ENCODE measurements around the gene TNFSF8. TPM values are rescaled to one million over a fixed set of nuclear protein-coding genes. Genes with fewer than 3 reads are reported as not detected.

Gene TNFSF8
- total and polyA plus RNA-seq, 12 donors, result 0.11 to 2.3 (median 0.65) TPM

DNA sequence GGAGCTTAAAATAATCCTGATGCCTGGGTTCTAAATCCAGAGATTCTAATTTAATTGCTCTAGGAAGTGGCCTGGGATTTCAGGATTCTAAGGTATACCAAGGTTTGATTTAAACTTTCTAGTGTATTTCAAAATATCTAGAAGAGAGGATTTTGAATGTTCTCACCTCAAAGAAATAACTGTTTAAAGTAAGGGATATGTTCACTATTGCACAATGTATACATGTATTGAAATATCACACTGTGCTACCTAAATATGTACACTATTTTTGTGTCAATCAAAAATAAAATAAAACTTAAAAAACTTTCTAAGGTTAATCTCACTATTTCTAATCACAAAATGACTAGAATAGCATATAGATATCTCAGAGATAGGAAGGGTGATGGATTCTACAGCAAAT, 34.0 kb downstream of the TNFSF8 start:
- no peak for DNase-seq
- H3K27ac ChIP-seq, result peak overlapping the region in 1 of 10 donors; percentile 74

DNA sequence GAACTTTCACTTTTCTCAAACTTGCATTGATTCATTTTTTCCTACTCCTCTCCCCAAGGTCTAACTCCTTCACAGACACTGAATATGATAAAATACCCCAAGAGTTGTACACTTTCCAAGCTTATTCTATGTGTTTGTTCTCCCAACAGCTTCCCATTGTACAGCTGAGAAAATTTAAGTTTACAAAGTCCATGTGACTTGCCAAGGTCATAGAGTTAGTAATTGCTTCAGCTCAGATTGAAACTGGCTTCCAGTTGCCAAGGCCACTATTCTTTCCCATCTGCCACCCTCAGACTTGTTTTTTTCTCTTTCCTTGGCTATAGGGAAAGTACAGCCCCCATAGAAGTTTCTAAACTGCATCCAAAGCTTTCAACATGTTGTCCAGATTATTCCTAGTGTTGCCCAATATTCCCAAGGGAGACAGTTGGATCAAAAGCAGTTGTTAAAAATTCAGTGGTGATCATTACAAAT, 34.8 kb downstream of the TNFSF8 start:
- no peak overlapping the region for H3K4me3 ChIP-seq
- DNase-seq (no peak), ATAC-seq (no peak)
- H3K27ac ChIP-seq, result peak overlapping the region in 5 of 10 donors; percentile 22 to 74 (median 50)
- intact Hi-C loops (cut with DNase I), result loop anchor here in 1 of 10 donors (10.0 kb wide), 1 partner anchor 111 kb away; no protein-coding TSS in a partner anchor
- peaks cover 0 to 68% (median 15%) of the 10 kb centered on the region in 9 donors for H3K4me1 ChIP-seq
- H3K36me3 ChIP-seq, result no peaks in the 10 kb centered on the region
- H3K9me3 ChIP-seq, result peaks cover 0 to 6% (median 0%) of the 10 kb centered on the region in 11 donors
- TF ChIP-seq, protein P1, sequence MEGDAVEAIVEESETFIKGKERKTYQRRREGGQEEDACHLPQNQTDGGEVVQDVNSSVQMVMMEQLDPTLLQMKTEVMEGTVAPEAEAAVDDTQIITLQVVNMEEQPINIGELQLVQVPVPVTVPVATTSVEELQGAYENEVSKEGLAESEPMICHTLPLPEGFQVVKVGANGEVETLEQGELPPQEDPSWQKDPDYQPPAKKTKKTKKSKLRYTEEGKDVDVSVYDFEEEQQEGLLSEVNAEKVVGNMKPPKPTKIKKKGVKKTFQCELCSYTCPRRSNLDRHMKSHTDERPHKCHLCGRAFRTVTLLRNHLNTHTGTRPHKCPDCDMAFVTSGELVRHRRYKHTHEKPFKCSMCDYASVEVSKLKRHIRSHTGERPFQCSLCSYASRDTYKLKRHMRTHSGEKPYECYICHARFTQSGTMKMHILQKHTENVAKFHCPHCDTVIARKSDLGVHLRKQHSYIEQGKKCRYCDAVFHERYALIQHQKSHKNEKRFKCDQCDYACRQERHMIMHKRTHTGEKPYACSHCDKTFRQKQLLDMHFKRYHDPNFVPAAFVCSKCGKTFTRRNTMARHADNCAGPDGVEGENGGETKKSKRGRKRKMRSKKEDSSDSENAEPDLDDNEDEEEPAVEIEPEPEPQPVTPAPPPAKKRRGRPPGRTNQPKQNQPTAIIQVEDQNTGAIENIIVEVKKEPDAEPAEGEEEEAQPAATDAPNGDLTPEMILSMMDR (IDR thresholded peaks at IDR 0.05), result no peak
- H3K27me3 ChIP-seq, result peaks cover 0 to 9% (median 0%) of the 10 kb centered on the region in 7 donors

More for the DNA sequence above, 34.0 kb downstream of the TNFSF8 start:
- peaks cover 0 to 9% (median 0%) of the 10 kb centered on the region in 7 donors for H3K27me3 ChIP-seq
- no peak for ATAC-seq
- peaks cover 0 to 73% (median 15%) of the 10 kb centered on the region in 9 donors for H3K4me1 ChIP-seq
- TF ChIP-seq, protein P1 (IDR thresholded peaks at IDR 0.05), result no peak
- H3K9me3 ChIP-seq, result no peaks in the 10 kb centered on the region
- intact Hi-C loops (cut with DNase I), result loop anchor here in 1 of 10 donors (10.0 kb wide), 1 partner anchor 112 kb away; no protein-coding TSS in a partner anchor
- H3K4me3 ChIP-seq, result no peak overlapping the region
- no peaks in the 10 kb centered on the region for H3K36me3 ChIP-seq

DNA sequence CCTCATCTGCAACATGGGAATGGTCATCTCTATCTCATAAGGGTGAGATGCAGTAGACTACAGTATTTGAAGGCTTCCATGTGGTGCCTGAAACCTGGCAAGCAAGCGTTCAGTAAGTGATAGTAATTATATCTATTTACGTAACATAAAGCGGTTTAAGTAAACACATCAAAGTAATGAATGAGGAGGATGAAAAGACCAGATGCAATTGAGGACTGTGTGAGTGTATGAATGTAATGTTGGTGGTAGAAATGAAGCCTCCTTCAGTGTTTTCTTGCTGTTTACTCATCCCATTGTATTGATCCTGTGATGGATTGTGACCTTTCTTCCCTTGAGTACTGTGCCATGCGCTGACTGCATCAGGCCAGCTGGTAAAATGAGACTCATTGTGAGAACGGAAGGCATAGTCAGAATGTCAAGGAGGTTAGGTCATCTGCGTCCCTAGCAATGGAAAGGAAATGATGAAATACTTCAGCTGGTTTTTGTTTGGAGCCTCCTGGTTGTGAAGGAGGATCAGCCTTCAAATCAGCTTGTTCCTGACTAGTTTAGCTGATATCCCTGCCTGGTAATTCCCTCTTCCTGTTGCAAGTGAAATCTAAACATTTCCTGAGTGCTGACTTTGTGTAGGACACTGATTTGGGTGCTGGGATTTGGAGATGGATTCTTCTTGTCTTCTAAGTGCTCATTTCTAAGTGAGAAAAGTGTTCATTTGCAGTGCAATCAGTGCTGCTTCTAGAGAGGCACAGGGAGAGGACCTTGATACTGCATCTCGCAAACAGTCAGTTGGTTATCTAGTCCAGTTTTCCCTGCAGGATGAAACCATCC, 35.6 kb downstream of the TNFSF8 start:
- TF ChIP-seq, protein P1 (IDR thresholded peaks at IDR 0.05), result no peak
- peaks cover 0 to 10% (median 0%) of the 10 kb centered on the region in 11 donors for H3K9me3 ChIP-seq
- peak in 1 of 2 donors; percentile 29 for DNase-seq
- H3K4me3 ChIP-seq, result no peak overlapping the region
- peak; percentile 64 to 94 (median 84) for ATAC-seq
- 43 to 53% methylated on average over 7 of the region's 7 CpGs for WGBS, 2 donors
- peaks cover 0 to 65% (median 15%) of the 10 kb centered on the region in 9 donors for H3K4me1 ChIP-seq
- peak overlapping the region in 6 of 10 donors; percentile 14 to 74 (median 46) for H3K27ac ChIP-seq
- H3K27me3 ChIP-seq, result peaks cover 0 to 9% (median 0%) of the 10 kb centered on the region in 7 donors
- intact Hi-C loops (cut with DNase I), result loop anchor here in 1 of 10 donors (10.0 kb wide), 1 partner anchor 110 kb away; no protein-coding TSS in a partner anchor
- H3K36me3 ChIP-seq, result no peaks in the 10 kb centered on the region

DNA sequence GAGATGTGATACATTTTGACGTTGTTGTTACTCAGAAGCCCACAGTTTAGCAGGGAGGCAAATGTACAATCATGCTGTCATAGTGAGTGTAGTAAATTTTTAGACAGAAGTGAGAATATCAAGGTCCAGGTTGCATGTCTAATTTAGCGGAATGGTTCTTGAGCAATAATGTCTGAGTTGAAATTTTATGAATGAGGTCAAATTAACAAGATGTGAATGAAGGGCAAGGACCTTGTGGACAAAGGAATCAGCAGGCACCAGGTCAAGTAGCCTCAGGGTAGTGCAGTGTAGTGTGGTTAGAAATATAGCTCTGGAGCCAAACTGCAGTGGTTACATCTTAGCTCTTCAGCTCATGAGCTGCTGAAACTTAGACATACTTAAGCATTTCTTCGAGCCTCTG, 36.2 kb downstream of the TNFSF8 start:
- Histone ChIP-seq H3K4me3 (no peak overlapping the region), H3K4me1 (peaks cover 0 to 65% (median 15%) of the 10 kb centered on the region in 9 donors), H3K27ac (peak overlapping the region in 2 of 10 donors; percentile 22 to 74), H3K36me3 (no peaks in the 10 kb centered on the region), H3K27me3 (peaks cover 0 to 9% (median 0%) of the 10 kb centered on the region in 7 donors), H3K9me3 (peaks cover 0 to 10% (median 0%) of the 10 kb centered on the region in 11 donors)
- DNase-seq (no peak), ATAC-seq (no peak)
- intact Hi-C loops (cut with DNase I), result loop anchor here in 1 of 10 donors (10.0 kb wide), 1 partner anchor 109 kb away; no protein-coding TSS in a partner anchor
- TF ChIP-seq, protein P1 (IDR thresholded peaks at IDR 0.05), result no peak
- WGBS, 2 donors, result 70 to 73% methylated on average over 3 of the region's 3 CpGs
